ENCODE measurements around the gene AMH.
"Not testable (repeated sequence)": the region's sequence is repeated elsewhere in the genome, so short reads cannot be mapped to it uniquely, and the experiment has no call there.

AMH gene

DNA sequence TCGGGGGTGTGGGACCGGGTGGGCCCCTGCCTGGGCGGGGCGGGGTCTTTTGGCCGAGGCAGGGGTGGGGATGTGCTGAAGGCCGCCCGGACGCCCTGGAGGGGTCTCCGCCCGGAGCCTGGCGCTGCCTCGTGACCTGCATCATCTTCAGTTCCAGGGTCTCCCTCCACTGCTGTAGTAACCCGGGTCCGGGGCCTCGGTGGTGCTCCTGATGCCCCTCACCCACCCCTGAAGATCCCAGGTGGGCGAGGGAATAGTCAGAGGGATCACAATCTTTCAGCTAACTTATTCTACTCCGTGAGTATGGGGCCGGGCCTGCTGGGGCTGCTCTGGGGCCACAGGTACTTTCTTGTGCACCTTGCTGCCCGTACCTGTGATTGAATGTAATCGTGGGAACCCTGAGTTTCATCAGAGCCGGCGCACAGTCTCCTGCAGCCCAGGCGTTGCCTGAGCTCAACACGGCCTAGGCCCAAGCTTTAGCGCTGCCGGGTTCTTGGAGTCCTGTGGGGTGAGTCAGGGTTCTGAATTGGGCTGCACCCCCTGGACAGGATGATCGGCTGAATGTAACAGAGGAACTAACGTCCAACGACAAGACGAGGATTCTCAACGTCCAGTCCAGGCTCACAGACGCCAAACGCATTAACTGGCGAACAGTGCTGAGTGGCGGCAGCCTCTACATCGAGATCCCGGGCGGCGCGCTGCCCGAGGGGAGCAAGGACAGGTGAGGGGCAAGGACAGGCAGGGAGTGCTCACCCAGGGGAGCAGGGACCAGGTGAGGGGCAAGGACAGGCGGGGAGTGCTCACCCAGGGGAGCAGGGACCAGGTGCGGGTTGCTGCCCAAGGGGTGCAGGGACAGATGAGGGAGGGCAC lies 22.3 kb downstream of the AMH start:
- DNase-seq: peak in 1 of 5 donors; percentile 18

DNA sequence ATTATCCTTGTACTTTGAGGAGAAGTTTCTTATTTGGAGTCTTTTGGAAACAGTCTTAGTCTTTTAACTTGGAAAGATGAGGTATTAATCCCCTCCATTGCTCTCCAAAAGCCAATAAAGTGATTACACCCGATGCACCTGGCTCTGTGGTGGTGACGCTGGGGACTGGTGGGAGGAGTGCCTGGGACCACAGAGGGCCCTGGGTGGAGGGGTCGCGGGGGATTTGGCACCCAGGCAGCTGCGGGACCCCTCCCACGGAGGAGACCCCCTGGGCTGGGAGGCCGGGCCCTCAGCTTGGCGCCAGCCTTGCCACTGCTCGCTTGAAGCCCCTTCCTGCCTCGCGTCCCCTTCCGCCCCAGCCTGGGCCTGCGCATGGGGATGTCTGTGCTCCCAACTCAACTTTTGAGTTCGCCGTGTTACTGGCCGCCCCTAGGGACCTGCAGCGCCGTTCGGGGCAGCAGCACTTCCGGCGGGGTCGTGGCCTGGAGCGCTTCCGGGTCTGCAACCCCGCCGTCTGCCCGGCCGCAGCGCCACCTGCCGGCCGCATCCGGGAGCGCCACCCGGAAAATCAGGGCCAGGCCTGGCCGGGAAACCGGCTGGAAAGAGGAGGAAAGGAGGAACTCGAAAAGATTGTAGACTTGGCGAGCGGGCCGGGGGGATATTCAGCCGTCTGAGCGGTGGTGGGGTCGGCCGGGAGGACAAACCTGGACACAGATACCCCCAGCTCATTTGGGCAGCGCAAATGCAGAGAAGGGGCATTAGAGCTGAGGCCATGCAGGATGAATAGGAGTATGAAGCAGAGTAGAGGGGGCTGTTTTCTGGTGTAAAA lies 24.4 kb downstream of the AMH start:
- DNase-seq: peak; percentile 62 to 88 (median 65)

DNA sequence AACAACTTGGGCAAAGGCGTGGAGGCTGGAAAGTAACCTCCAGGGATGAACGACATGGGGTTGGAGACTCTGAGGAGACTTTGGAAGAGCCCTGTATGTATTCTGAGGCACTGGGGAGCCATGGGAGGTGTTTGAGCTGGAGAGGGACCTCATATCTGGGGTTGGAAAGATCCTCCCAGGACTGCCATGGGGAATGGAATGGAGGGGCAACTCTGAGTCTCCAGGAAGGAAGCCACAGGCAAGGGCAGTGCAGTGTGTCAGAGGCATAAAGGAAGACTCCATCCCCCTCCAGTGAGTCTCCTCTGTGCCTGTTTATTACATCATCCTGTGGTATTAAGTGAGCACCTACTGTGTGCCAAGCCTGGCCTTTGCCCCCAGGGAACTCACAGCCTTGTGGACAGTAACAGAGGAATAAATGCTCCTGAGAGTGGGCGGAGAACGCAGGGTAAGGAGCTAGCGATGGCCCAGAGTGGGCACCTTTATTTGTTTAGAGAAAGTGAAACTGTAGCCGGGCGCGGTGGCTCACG lies 25.1 kb downstream of the AMH start:
- DNase-seq: no peak

DNA sequence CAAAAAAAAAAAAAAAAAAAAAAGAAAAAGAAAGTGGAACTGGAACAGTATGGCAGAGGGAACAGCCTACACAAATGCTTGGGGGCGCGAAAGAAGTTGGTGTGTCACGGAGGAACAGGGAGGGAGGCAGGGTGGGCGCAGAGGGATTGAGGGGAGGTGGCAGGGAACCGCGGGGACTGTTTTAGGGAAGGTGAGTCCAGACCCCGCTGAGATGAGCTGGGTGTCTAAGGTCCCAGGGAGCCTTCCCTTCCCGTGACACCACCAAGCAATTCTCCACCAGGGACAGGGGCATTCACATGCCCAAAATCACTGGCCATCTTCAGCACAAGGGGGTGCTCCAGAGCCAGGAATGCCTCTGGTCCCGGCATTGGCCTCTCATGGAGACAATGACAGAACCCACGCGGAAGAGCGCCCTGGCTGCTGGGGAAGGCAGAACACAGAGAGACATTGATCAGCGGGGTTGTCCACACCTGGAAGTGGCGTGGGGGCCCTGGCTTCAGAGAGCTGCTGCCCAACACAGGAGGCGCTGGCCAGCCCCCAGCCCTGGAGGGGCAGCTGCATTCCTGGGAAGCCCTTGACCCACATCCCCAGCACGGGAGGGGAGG lies 25.9 kb downstream of the AMH start:
- DNase-seq: peak in 1 of 5 donors; percentile 41

DNA sequence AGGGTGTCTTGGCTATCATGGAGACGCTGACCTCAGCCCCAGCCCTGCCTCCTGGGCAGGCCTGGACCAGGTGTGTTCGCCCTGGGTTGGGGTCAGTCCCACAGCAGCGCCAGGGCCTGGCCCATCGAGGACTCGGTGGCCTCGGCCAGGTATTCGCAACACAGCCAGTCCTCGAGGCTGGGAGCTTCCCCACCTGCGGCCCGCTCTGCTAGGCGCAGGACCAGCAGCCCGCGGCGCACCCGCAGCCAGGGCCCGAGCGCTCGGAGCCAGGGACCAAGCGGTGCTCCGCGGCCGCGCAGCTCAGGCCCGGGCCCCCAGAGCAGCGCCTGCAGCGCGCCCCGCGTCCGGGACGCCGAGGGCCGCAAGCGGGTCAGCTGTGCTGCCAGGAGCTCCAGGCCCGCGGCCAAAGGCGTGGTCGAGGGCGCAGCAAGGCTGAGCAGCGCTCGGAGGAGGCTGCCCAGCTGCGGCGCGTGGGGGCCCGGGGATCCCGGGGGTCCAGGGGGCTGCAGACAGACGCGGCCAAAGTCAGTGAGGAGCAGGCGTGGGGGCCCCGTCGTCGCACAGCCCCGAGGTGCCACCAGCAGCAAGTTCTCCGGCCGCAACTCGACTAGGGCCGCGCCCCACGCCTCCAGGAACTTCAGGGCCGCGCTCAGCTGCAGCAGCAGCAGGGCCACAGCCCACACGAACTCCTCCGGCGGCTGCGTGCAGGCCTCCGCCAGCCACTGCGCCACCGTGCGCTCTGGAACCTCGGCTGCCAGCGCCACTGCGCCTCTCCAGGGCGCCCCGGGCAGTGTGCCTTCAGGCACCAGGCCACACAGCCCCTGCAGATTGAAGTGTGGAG lies 26.7 kb downstream of the AMH start:
- no peak for DNase-seq

DNA sequence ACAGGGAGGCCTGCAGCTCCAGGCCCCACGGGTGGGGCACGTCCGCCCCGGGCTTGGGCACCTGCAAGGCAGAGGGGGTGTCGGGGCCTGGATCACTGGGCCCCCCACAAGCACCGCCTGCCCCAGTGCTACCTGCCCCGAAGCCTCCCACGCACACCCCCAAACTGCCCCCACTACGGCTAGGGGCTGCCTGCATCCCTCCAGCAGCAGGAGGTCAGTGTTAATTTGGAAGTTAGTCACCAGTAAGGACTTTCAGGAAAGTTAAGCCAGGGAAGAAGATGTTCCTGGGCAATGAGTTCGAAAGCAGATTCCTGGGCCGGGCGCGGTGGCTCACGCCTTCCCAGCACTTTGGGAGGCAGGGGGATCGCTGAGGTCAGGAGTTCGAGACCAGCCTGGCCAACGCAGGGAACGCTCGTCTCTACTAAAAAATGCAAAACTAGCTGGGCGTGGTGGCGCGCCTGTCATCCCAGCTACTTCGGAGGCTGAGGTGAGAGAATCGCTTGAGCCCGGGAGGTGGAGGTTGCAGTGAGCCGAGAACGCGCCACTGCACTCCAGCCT lies 27.4 kb downstream of the AMH start:
- no peak for DNase-seq

DNA sequence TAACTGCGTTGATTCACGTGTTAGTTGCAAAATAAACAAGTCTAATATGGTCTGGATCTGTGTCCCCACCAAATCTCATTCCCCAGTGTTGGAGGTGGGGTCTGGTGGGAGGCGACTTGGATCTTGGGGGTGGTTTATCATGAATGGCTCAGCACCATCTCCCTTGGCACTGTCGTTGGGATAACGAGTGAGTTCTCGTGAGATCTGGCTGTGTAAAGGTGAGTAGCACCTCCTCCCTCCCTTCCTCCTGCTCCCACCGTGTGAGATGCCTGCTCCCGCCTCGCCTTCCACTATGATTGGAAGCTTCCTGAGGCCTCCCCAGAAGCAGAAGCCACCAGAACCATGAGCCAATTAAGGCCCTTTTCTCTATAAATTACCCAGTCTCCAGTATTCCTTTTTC lies 28.0 kb downstream of the AMH start:
- no peak for DNase-seq

DNA sequence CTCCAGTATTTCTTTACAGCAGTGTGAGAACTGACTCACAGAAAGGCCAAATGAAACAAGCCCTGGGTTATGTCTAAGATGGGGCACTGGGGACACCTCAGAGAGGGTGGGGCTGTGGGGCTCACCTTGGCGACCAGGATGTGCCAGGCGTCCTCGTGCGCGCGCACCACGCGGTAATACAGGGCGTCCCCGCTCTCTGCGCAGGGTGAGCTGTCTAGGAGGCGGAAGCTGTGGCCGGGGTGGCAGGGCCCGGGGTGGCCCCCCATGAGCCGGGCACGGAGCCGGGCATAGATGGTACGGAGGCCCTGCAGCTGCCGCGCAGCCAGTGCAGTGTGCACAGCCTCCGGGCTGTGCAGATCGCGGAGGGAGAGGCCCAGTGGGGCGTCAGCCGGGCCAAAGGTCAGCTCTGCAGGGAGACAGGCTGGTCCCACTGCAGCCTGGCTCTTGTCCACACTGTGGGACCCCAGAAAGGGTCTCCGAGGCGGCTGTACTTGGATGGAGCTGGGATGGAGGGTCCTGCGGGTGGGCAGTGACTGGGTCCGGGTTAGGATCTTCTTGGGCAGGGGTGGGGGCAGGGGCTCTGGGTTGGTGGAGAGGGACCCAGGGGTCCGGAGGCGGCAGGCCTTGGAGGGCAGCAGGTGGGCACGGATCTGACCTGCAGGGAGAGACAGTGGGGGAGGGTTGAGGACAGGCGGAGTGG lies 29.5 kb downstream of the AMH start:
- DNase-seq: no peak

DNA sequence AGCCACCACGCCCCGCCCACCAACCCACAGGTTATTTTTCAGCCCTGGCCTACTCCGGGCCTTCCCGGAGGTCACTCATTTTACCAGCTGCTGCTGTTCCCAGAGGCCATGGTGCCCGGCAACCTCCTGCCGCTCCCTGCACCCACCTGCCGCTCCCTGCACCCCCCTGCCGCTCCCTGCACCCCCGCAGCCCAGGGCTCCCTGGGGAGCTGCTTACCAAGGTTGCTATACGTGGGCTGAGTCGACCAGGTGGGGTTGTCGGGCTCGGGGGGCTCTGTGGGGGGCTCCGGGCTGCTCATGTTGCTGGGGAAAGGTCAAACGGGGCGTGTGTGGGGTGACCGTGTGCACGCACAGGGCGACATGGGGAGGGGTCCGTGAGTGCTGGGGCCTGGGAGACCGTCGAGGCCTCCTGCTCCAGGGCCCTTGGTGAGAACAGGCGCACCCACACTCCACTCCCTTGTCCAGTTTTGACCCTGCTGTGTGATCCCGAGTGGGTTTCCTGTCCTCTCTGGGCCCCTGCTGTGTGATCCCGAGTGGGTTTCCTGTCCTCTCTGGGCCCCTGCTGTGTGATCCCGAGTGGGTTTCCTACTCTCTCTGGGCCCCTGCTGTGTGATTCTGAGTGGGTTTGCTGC lies 31.6 kb downstream of the AMH start:
- DNase-seq: no peak

DNA sequence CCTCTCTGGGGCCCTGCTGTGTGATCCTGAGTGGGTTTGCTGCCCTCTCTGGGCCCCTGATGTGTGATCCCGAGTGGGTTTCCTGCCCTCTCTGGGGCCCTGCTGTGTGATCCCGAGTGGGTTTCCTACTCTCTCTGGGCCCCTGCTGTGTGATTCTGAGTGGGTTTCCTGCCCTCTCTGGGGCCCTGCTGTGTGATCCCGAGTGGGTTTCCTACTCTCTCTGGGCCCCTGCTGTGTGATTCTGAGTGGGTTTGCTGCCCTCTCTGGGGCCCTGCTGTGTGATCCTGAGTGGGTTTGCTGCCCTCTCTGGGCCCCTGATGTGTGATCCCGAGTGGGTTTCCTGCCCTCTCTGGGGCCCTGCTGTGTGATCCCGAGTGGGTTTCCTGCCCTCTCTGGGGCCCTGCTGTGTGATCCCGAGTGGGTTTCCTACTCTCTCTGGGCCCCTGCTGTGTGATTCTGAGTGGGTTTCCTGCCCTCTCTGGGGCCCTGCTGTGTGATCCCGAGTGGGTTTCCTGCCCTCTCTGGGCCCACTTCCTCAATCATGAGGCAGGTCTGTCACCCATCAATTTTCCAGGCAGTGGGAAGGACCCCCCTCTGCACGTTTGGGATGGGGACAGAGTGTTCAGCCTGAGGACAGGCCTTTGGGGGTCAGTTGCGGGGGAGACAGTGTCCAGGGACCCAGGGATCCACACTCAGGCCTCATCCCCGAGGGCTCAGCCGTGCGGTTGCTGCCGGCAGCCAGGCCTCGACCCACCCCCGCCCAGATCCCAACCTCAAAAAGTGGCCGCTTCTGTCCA lies 32.3 kb downstream of the AMH start:
- not testable (repeated sequence) for DNase-seq

DNA sequence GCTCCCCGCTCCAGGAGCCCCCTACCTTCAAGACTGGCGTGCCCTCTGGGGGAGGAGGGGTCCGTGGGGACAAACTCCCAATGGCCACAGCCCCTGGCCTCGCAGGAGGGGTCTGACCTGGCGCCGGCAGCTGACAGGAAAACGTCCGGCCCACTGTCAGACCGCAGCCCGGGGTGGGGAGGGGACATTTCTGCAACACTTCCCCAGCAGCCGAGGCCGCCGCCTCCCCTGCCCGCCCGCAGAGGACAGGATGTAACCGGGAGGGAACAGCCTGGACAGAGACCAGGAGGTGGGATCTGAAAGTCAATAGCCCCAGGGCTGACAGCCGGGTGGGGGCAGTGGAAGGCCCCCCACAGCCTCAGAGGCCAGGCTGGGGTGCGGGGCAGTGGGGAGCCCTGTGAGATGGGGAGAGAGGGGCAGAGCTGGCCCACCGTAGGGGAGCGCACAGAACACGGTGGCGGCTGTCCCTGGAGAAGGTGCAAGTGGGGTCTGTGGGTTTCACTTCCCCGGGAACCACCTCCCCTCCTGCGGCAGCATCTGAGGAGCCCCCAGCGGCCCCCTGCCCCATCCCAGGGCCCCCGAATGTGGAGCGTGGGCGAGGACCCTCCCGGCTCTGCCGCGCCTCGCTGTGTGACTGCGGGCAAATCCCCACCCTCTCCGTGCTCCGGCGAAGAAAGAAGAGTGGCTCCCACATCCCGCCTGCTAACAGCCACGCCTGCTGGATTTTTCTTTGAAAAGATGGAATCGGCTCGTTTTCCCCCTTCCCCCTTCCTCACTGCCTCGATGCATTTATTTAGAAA lies 33.1 kb downstream of the AMH start, which contains the start of gene PEAK3:
Gene PEAK3 (minus strand): TSS at position 114 of the 800 bp plus-strand sequence. CDS start 1,244 bp downstream, outside the sequence.
- DNase-seq: no peak

DNA sequence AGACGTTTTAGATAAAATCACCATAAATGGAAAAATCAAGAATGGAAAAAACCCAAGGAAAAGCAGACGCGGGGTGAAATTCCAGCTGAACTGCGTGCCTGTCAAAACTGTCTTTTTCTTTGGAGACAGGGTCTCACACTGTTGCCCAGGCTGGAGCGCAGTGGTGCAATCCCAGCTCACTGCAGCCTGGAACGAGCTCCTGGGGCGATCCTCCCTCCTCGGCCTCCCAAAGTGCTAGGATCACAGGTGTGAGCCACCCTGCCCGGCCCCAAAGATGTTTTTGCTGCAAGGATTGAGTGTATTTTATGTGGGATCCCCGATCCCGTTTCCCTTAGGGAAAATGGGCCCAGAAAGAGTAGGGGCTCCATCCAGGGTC lies 33.7 kb downstream of the AMH start:
- DNase-seq: no peak

DNA sequence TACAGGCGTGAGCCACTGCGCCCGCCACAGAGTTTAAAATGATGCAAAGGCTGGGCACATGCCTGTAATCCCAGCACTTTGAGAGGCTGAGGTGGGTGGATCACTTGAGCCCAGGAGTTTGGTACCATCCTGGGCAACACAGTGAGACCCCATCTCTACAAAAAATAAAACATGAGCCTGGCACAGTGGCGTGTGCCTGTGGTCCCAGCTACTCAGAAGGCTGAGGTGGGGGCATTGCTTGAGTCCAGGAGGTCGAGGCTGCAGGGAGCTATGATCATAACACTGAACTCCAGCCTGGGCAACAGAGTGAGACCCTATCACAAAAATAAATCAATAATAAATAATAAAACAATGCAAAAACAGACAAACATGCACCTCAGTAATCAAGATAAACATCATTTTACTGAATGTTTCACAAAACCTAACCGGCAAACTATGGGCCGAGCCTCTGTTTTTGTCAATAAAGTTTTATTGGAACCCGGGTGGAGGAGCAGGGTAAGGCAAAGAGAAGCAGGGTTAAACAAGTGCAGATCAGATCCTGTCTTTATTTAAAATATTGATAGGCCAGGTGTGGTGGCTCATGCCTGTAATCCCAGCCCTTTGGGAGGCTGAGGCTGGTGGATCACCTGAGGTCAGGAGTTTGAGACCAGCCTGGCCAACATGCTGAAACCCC lies 34.8 kb downstream of the AMH start:
- no peak for DNase-seq

DNA sequence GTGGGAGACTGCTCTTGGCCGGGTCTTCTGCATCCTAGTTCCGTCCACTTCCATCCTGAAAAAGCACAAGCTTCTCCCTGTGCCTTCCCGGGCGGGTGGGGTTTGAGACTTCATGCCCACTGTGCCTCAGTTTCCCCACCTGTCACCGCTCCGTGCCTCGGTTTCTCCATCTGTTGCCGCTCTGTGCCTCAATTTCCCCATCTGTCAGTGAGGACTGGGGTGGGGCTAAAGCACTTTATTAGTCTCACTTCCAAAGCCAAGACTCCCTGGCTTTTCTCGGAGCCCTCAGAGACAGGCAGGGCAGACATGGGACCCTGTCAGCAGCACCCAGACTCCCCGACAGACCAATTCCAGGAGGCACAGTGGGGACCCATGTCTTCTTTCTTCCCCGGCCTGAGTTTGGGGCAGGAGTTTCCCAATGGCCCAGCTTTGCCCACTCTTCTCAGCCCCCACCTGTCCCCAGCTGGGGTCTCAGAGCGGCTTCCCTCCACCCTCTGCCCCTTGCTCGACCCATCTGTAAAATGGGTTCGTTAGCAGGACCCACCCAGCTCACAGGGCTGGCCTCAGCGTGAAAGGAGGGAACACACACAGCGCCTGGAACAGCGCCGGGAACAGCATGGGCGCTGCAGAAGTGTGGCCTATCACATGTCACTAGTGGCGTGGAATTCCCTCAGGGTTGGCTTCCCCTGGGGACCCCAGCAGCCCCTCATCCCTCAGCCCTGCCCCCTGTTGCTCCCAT lies 37.4 kb downstream of the AMH start:
- DNase-seq: no peak

DNA sequence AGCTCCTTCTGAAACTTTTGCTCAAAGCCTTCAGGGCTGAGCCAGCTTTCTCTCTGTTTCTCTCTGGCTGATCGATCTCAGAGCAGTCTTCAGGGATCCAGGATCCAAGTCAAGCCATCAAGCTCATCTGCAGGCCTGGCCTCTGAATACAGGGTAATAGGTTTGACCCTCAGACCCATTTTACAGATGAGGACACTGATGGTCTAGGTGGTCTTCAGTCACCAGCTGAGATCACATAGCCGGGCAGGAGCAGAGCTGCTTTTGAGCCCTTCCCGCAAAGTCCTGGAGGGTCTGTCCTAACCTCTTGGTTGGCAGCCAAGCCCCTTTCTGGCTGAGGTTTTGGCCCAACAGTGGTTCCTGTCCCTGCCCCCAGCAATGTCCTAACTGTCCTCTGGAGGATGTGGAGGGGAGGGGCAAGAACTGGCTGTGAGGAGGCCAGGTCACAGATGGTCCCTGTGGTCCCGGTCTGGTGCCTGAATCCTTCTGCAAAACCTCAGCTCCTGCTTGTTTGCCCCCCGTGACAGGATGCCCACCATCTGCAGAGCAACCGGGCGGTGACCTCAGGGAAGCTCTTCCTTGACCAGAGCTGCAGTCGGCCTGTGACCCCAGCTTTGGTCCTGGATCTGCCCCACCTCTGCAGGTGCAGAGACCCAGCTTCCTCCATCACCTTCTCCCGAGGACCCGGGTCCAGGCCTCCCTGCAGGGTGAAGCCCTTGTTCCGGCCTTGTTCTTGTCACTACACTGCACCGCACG lies 38.6 kb downstream of the AMH start:
- no peak for DNase-seq

DNA sequence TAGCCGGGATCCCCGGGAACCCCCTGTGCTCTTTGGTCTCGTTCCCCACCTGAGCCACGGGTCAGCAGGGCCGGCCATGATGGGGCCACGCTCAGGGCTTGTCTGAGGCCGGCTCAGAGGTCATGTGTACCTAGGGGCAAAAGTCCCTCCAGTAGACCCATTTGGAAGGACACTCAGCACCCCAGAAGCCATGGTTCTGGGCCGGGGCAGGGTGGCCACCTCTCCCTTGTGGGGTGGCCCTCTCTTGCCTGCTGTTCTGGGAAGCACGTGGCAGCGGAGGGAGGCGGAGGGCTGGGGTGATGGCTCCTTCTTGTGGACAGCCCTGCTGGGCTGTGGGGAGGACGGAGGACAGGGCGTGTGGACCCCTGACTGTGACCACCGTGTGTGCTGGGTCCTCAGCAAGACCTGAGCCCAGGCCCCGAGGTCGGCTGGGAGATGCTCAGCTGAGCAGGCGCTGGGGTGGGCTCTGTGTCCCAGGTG lies 39.3 kb downstream of the AMH start:
- no peak for DNase-seq

Measured in T-helper 1 cell (primary cell).